CD14-positive monocyte (primary cell): Measurements from ENCODE around the gene NAP1L4. TPM values are rescaled to one million over a fixed set of nuclear protein-coding genes. Genes with fewer than 3 reads are reported as not detected.

Experiments used
- DNase-seq, 3 donors: peaks; one replicate each; pipeline ENCODE4 v3.0.0-alpha.2; 2011 to 2022
- H2AFZ ChIP-seq: 2 replicates; pipeline ENCODE4 v1.6.0; 2012; ENCODE audit warnings: mild to moderate bottlenecking, low read depth, low read length, inconsistent platforms; ENCODE audit not compliant: insufficient read depth, poor library complexity, severe bottlenecking
- H3K27ac ChIP-seq, 2 donors: 1 replicate in 1 of 2; 2 replicates in 1 of 2; pipeline ENCODE4 v1.5.1; 2012 to 2013; ENCODE audit warnings: low read length in 2 of 2, control low read depth in 1 of 2, inconsistent platforms in 1 of 2, low read depth in 1 of 2, mild to moderate bottlenecking in 1 of 2
- H3K27me3 ChIP-seq, 2 donors: one replicate each; pipeline versions ENCODE4 v1.6.0 to v1.6.1; 2011 to 2013; ENCODE audit warnings: low read length in 2 of 2; ENCODE audit not compliant: control insufficient read depth in 2 of 2, insufficient read depth in 2 of 2
- H3K36me3 ChIP-seq, 2 donors: replicated peaks in 1 of 2; 1 replicate in 1 of 2; 2 replicates in 1 of 2; pipeline versions ENCODE4 v1.5.1 to v1.6.1; 2012 to 2013; ENCODE audit warnings: low read length in 2 of 2, control low read depth in 1 of 2, inconsistent platforms in 1 of 2, mild to moderate bottlenecking in 1 of 2; ENCODE audit not compliant: insufficient read depth in 2 of 2, control insufficient read depth in 1 of 2
- H3K4me1 ChIP-seq, 2 donors: 1 replicate in 1 of 2; 2 replicates in 1 of 2; pipeline versions ENCODE4 v1.5.1 to v1.6.1; 2012 to 2013; ENCODE audit warnings: low read length in 2 of 2, control low read depth in 1 of 2, inconsistent platforms in 1 of 2, mild to moderate bottlenecking in 1 of 2, moderate library complexity in 1 of 2; ENCODE audit not compliant: insufficient read depth in 2 of 2, control insufficient read depth in 1 of 2
- H3K4me2 ChIP-seq: replicated peaks from 2 replicates; pipeline ENCODE3; 2012; ENCODE audit warnings: low read length, moderate library complexity, mild to moderate bottlenecking; ENCODE audit not compliant: poor library complexity, severe bottlenecking; ENCODE audit errors: extremely low read depth
- H3K4me3 ChIP-seq, 3 experiments: fragments of 200-600 bp in 1 of 3; sonication (generic) in 1 of 3; replicated peaks in 1 of 3; 1 replicate in 2 of 3; 2 replicates in 1 of 3; pipeline ENCODE4 v1.5.1; 2011 to 2013; ENCODE audit warnings: low read length in 3 of 3, mild to moderate bottlenecking in 3 of 3, control low read depth in 2 of 3, low read depth in 2 of 3, inconsistent platforms in 1 of 3, moderate library complexity in 1 of 3
- H3K79me2 ChIP-seq: 2 replicates; pipeline ENCODE4 v1.6.0; 2012; ENCODE audit warnings: mild to moderate bottlenecking, control low read depth, inconsistent platforms, low read length, moderate library complexity; ENCODE audit not compliant: insufficient read depth
- H3K9ac ChIP-seq: 2 replicates; pipeline ENCODE4 v1.6.0; 2017; ENCODE audit warnings: low read length, mild to moderate bottlenecking; ENCODE audit not compliant: insufficient read depth, poor library complexity, severe bottlenecking
- H3K9me3 ChIP-seq, 2 donors: replicated peaks in 1 of 2; 1 replicate in 1 of 2; 2 replicates in 1 of 2; pipeline versions ENCODE4 v1.5.1 to v1.6.1; 2012 to 2013; ENCODE audit warnings: low read length in 2 of 2, control low read depth in 1 of 2; ENCODE audit not compliant: control insufficient read depth in 1 of 2, insufficient read depth in 1 of 2
- H4K20me1 ChIP-seq: 2 replicates; pipeline ENCODE4 v1.6.0; 2012; ENCODE audit warnings: mild to moderate bottlenecking, low read length, control low read depth, moderate library complexity; ENCODE audit not compliant: insufficient read depth
- H3K27ac Mint-ChIP-seq, 7 donors: one replicate each; pipeline ENCODE4 v1.8.0; 2020; ENCODE audit warnings: mild to moderate bottlenecking in 7 of 7, mixed read lengths in 7 of 7, moderate library complexity in 6 of 7, inconsistent platforms in 2 of 7
- H3K27me3 Mint-ChIP-seq, 3 donors: one replicate each; pipeline ENCODE4 v1.8.0; 2021 to 2022; ENCODE audit warnings: low read depth in 3 of 3, mild to moderate bottlenecking in 3 of 3, mixed read lengths in 3 of 3, moderate library complexity in 3 of 3, inconsistent platforms in 1 of 3
- H3K36me3 Mint-ChIP-seq, 2 donors: one replicate each; pipeline ENCODE4 v1.8.0; 2020; ENCODE audit warnings: mixed read lengths in 2 of 2, inconsistent platforms in 1 of 2, mild to moderate bottlenecking in 1 of 2
- H3K4me1 Mint-ChIP-seq: one replicate; pipeline ENCODE4 v1.8.0; 2020; ENCODE audit warnings: mild to moderate bottlenecking, mixed read lengths
- H3K4me3 Mint-ChIP-seq, 2 donors: one replicate each; pipeline ENCODE4 v1.8.0; 2020; ENCODE audit warnings: mild to moderate bottlenecking in 2 of 2, mixed read lengths in 2 of 2, moderate library complexity in 1 of 2
- H3K9me3 Mint-ChIP-seq, 7 donors: one replicate each; pipeline ENCODE4 v1.8.0; 2020 to 2022; ENCODE audit warnings: mixed read lengths in 7 of 7, mild to moderate bottlenecking in 6 of 7, moderate library complexity in 6 of 7, inconsistent platforms in 2 of 7
- CTCF ChIP-seq: fragments of 200-600 bp; IDR thresholded peaks from one replicate; pipeline ENCODE4 v1.8.0; 2022; ENCODE audit warnings: antibody characterized with exemption, mild to moderate bottlenecking
- WGBS: methylation state at CpG from one replicate; pipeline ENCODE4 v1.1.5; 2013; ENCODE audit warnings: missing lambda C conversion rate; ENCODE audit not compliant: insufficient coverage; 5-methylcytosine and 5-hydroxymethylcytosine counted together
- intact Hi-C, 2 donors: fragments of 100-400 bp; cut with micrococcal nuclease; formaldehyde crosslinking; loops; one replicate each; pipeline versions ENCODE4 v1.15.0 to v1.15.1; 2023
- polyA plus RNA-seq, 3 donors: library from polyadenylated mRNA; depleted of rRNA in 1 of 3; unstranded in 2 of 3; stranded (reverse) in 1 of 3; fragments of 300-500 nt in 2 of 3; fragments of >200 nt in 1 of 3; fragmentation: Illumina TruSeq in 2 of 3; gene quantifications; 1 replicate in 2 of 3; 2 replicates in 1 of 3; pipeline ENCODE4 v1.2.3, GENCODE V29; 2012 to 2021

Gene NAP1L4
- polyA plus RNA-seq, 3 donors = 42.1 to 44.9 (median 44.9) TPM

GRCh38 chr11:2996976-2997375, 4.8 kb upstream of the NAP1L4 start:
- no peak overlapping the region for H3K4me2 ChIP-seq
- peaks cover 7 to 10% of the 10 kb centered on the region in 2 donors for H3K4me1 ChIP-seq
- TF ChIP-seq CTCF = no peak
- Mint-ChIP-seq H3K4me1 (peaks cover 8% of the 10 kb centered on the region), H3K27me3 (peaks cover 0 to 2% (median 1%) of the 10 kb centered on the region in 3 donors), H3K36me3 (peaks cover 26 to 28% of the 10 kb centered on the region in 2 donors), H3K4me3 (no peak overlapping the region), H3K9me3 (no peaks in the 10 kb centered on the region), H3K27ac (no peak overlapping the region)
- no peaks in the 10 kb centered on the region for H3K79me2 ChIP-seq
- H2AFZ ChIP-seq = no peak overlapping the region
- H3K4me3 ChIP-seq = no peak overlapping the region
- no peaks in the 10 kb centered on the region for H4K20me1 ChIP-seq
- H3K9ac ChIP-seq = no peak overlapping the region
- DNase-seq = no peak
- H3K36me3 ChIP-seq = peaks cover 20 to 27% of the 10 kb centered on the region in 2 donors
- WGBS = 95% methylated on average over 6 of the region's 6 CpGs
- H3K27ac ChIP-seq = no peak overlapping the region
- H3K9me3 ChIP-seq = no peaks in the 10 kb centered on the region
- intact Hi-C loops = no loop called here
- no peaks in the 10 kb centered on the region for H3K27me3 ChIP-seq

- no peak overlapping the region for H2AFZ ChIP-seq
- no peaks in the 10 kb centered on the region for H3K27me3 ChIP-seq
- peaks cover 17 to 18% of the 10 kb centered on the region in 2 donors for H3K36me3 Mint-ChIP-seq
- H3K9ac ChIP-seq = no peak overlapping the region
- H3K4me1 ChIP-seq = peaks cover 7 to 12% of the 10 kb centered on the region in 2 donors
- H3K4me2 ChIP-seq = no peak overlapping the region
- peaks cover 0 to 2% (median 1%) of the 10 kb centered on the region in 3 donors for H3K27me3 Mint-ChIP-seq
- H3K9me3 ChIP-seq = no peaks in the 10 kb centered on the region
- no peak overlapping the region for H3K27ac Mint-ChIP-seq
- intact Hi-C loops = no loop called here
- WGBS = 90% methylated on average over 12 of the region's 14 CpGs
- no peak for TF ChIP-seq CTCF
- H3K36me3 ChIP-seq = peaks cover 11 to 17% of the 10 kb centered on the region in 2 donors
- H3K27ac ChIP-seq = no peak overlapping the region
- H3K9me3 Mint-ChIP-seq = no peaks in the 10 kb centered on the region
- peaks cover 10% of the 10 kb centered on the region for H3K4me1 Mint-ChIP-seq
- peak overlapping the region in 1 of 2 donors; percentile 21 for H3K4me3 Mint-ChIP-seq
- H4K20me1 ChIP-seq = no peaks in the 10 kb centered on the region
- H3K79me2 ChIP-seq = peaks cover 8% of the 10 kb centered on the region
- no peak for DNase-seq
- no peak overlapping the region for H3K4me3 ChIP-seq
Observed at GRCh38 chr11:2995893-2996554, 3.9 kb upstream of the NAP1L4 start.
